Stimulated activated CD4-positive, alpha-beta T cell treated with anti-CD3 and anti-CD28 coated beads, Interleukin-15, amount 100 ng/mL, for 1 hour (primary cell): Measurements from ENCODE around the gene CUL9.
"Not testable (repeated sequence)": the region's sequence is repeated elsewhere in the genome, so short reads cannot be mapped to it uniquely, and the experiment has no call there.

Experiments
- DNase-seq, 2 donors: peaks; one replicate each; pipeline ENCODE4 v3.0.0-alpha.2; 2020; ENCODE audit warnings: low read depth in 1 of 2, low spot score in 1 of 2

The CUL9 gene

GRCh38 chr6:43181942-43182860, at the start of gene CUL9:
CUL9 (plus strand) TSS chr6:43182196; CDS start chr6:43184311, 2,115 bp downstream.
- DNase-seq = peak; percentile 61 to 73

- DNase-seq = no peak
These were observed 43.7 kb upstream of the CUL9 start for GRCh38 chr6:43138267-43138666.

GRCh38 chr6:43139973-43140372, 42.0 kb upstream of the CUL9 start:
- not testable (repeated sequence) for DNase-seq

GRCh38 chr6:43141644-43142043, 40.4 kb upstream of the CUL9 start:
- DNase-seq = no peak

GRCh38 chr6:43142101-43142500, 39.9 kb upstream of the CUL9 start:
- DNase-seq = no peak

GRCh38 chr6:43143235-43144128, 38.5 kb upstream of the CUL9 start:
- peak; percentile 51 to 67 for DNase-seq

GRCh38 chr6:43144879-43145278, 37.1 kb upstream of the CUL9 start:
- no peak for DNase-seq

GRCh38 chr6:43146261-43146660, 35.7 kb upstream of the CUL9 start:
- DNase-seq = no peak

GRCh38 chr6:43146709-43147688, 35.0 kb upstream of the CUL9 start:
- no peak for DNase-seq

GRCh38 chr6:43147691-43148477, 34.1 kb upstream of the CUL9 start:
- DNase-seq = no peak

GRCh38 chr6:43149265-43149664, 32.7 kb upstream of the CUL9 start:
- no peak for DNase-seq

- no peak for DNase-seq
These were observed 31.8 kb upstream of the CUL9 start for GRCh38 chr6:43150051-43150751.

GRCh38 chr6:43159599-43159998, 22.4 kb upstream of the CUL9 start:
- no peak for DNase-seq

- DNase-seq = no peak
These were observed 18.1 kb upstream of the CUL9 start for GRCh38 chr6:43163899-43164298.

- no peak for DNase-seq
These were observed 11.5 kb upstream of the CUL9 start for GRCh38 chr6:43170417-43170930.

GRCh38 chr6:43170931-43171706, 10.9 kb upstream of the CUL9 start, which contains the start of gene SRF:
SRF (plus strand) TSS chr6:43171269; CDS start chr6:43171657, 388 bp downstream.
- peak; percentile 96 to 98 for DNase-seq

- DNase-seq = peak in 1 of 2 donors; percentile 27
These were observed 10.3 kb upstream of the CUL9 start for GRCh38 chr6:43171707-43172103.
